Measurements from ENCODE around the gene BCL7A. TPM values are rescaled to one million over a fixed set of nuclear protein-coding genes. Genes with fewer than 3 reads are reported as not detected.

The BCL7A gene
- total RNA-seq, 1 experiment from 2014 or later, result 18.2 TPM

DNA sequence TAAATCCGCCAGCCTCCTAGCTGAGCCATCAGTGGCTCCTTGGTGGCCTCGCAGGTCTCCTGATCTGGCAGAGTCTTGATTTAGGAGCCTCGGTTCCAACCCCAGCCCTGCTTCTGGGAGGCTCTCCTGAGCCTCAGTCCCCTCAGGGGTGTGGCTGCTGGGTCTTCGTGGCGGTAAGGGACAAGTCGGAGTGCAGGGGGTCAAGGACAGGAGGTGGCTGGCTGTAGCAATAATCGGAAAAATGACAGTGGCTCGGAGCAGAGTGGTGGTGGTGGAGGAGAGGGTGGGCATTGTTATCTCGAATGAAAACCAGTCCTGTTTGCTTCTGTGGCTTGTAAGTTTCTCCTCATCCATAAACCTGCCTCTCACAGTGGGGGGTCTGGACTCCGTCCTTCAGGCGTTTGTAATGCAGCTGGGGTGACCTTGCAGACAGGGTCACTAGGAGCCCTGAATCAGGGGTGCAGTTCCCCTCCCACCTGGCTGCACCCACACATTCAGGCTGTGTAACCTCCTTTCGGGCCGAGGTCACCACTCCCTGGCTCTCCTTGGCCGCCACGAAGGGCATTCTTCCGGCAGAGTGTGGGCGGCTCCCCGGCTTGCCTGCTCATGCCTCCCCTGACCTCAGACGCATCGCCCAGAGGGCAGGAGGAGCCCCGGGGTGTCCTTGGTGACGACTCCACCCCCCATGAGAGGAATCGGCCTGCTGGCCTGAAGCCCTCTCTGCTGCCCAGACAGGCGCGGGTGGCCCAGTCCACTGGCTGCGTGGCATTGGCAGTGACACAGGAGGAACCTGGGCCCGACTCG is 8.1 kb downstream of the BCL7A start:
- WGBS (ENCODE audit: extremely low coverage, insufficient read length, low lambda C conversion rate), result no CpG with 5 or more reads among the region's 28 CpGs
- peaks cover 3% of the 10 kb centered on the region for H4K20me1 ChIP-seq (ENCODE audit: control insufficient read depth, insufficient read depth, insufficient read length)
- Mint-ChIP-seq H3K4me1 (peaks cover 29 to 32% of the 10 kb centered on the region in 2 experiments), H3K9me3 (no peaks in the 10 kb centered on the region), H3K36me3 (ENCODE audit: insufficient read depth in 1 of 3, low read depth in 3 of 3) (peaks cover 1 to 10% (median 4%) of the 10 kb centered on the region in 3 experiments; a peak in 4 of 7 replicates), H3K4me3 (no peak overlapping the region), H3K27me3 (ENCODE audit: low read depth) (no peaks in the 10 kb centered on the region), H3K27ac (peak overlapping the region in 1 of 3 experiments; percentile 70; a peak in 2 of 7 replicates)
- H3T11ph ChIP-seq (ENCODE audit: low read length), result no peak overlapping the region
- H4K5ac ChIP-seq (ENCODE audit: insufficient read length, low read depth, low read length), result no peak overlapping the region
- H3K79me1 ChIP-seq (ENCODE audit: insufficient read depth, low read depth, low read length, poor library complexity, severe bottlenecking), result peaks cover 7% of the 10 kb centered on the region
- H3K56ac ChIP-seq (ENCODE audit: insufficient read length, low read depth, low read length), result no peak overlapping the region
- H4K8ac ChIP-seq (replicated peaks; ENCODE audit: insufficient read length, low read depth, low read length), result no peak overlapping the region
- no peak overlapping the region for H3K27ac ChIP-seq (ENCODE audit: insufficient read length, low read depth, low read length)
- TF ChIP-seq, protein P1, sequence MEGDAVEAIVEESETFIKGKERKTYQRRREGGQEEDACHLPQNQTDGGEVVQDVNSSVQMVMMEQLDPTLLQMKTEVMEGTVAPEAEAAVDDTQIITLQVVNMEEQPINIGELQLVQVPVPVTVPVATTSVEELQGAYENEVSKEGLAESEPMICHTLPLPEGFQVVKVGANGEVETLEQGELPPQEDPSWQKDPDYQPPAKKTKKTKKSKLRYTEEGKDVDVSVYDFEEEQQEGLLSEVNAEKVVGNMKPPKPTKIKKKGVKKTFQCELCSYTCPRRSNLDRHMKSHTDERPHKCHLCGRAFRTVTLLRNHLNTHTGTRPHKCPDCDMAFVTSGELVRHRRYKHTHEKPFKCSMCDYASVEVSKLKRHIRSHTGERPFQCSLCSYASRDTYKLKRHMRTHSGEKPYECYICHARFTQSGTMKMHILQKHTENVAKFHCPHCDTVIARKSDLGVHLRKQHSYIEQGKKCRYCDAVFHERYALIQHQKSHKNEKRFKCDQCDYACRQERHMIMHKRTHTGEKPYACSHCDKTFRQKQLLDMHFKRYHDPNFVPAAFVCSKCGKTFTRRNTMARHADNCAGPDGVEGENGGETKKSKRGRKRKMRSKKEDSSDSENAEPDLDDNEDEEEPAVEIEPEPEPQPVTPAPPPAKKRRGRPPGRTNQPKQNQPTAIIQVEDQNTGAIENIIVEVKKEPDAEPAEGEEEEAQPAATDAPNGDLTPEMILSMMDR (conservative IDR thresholded peaks at IDR 0.05), result no peak
- no peak overlapping the region for H2BK120ac ChIP-seq (ENCODE audit: low read depth, low read length, poor library complexity, severe bottlenecking)
- H2BK20ac ChIP-seq (ENCODE audit: low read depth, low read length, poor library complexity, severe bottlenecking), result no peak overlapping the region
- no peak overlapping the region for H4K91ac ChIP-seq (ENCODE audit: insufficient read length, low read depth, low read length)
- no peak overlapping the region for H3K18ac ChIP-seq (ENCODE audit: insufficient read length, low read depth, low read length)
- peaks cover 2% of the 10 kb centered on the region; the same call in 1 of the 2 replicates for H3K79me2 ChIP-seq (ENCODE audit: insufficient read depth, low read length)
- H3K4ac ChIP-seq (ENCODE audit: low read depth, low read length), result no peak overlapping the region
- no peak for DNase-seq
- H2AK5ac ChIP-seq (ENCODE audit: insufficient read length, low read length), result no peak overlapping the region
- H3K23ac ChIP-seq (ENCODE audit: insufficient read length, low read depth, low read length), result no peak overlapping the region
- H3K27me3 ChIP-seq (ENCODE audit: insufficient read depth, low read length), result no peaks in the 10 kb centered on the region
- H3K4me2 ChIP-seq (ENCODE audit: insufficient read depth, insufficient read length, low read length), result no peak overlapping the region
- H3K23me2 ChIP-seq (ENCODE audit: insufficient read length, low read depth, low read length, poor library complexity, severe bottlenecking), result no peaks in the 10 kb centered on the region
- H2BK12ac ChIP-seq (ENCODE audit: insufficient read length, low read depth, low read length), result no peak overlapping the region
- no peak overlapping the region for H2AFZ ChIP-seq (ENCODE audit: low read length)
- H3K4me1 ChIP-seq (ENCODE audit: insufficient read depth, low read length), result no peaks in the 10 kb centered on the region
- no peak overlapping the region for H2BK5ac ChIP-seq (ENCODE audit: insufficient read length, low read length)
- no peak overlapping the region for H2BK15ac ChIP-seq (ENCODE audit: low read depth, low read length)
- no peak overlapping the region for H3K14ac ChIP-seq (ENCODE audit: insufficient read depth, low read length)
- H3K9ac ChIP-seq (ENCODE audit: extremely low read depth, insufficient read length, low read length), result no peak overlapping the region
- H3K9me3 ChIP-seq (ENCODE audit: control insufficient read depth, low read depth, low read length), result no peaks in the 10 kb centered on the region

All from H9 (cell line).